GM21447 (cell line): ENCODE data around the gene COG5.

Experiments
- ATAC-seq: cut with Tn5 transposase; IDR thresholded peaks from one replicate; pipeline ENCODE4 v1.9.1; 2021; ENCODE audit not compliant: unreplicated experiment

Gene COG5

GRCh38 chr7:107194052-107194451 is 369.7 kb downstream of the COG5 start:
- ATAC-seq, result no peak

GRCh38 chr7:107190090-107190489 is 373.6 kb downstream of the COG5 start:
- ATAC-seq, result no peak

GRCh38 chr7:107187774-107188173 is 375.9 kb downstream of the COG5 start:
- ATAC-seq, result no peak

GRCh38 chr7:107186240-107186639 is 377.5 kb downstream of the COG5 start:
- no peak for ATAC-seq

- no peak for ATAC-seq
These were observed 378.0 kb downstream of the COG5 start for GRCh38 chr7:107185716-107186115.

- no peak for ATAC-seq
These were observed 382.5 kb downstream of the COG5 start for GRCh38 chr7:107181172-107181571.

- no peak for ATAC-seq
These were observed 383.3 kb downstream of the COG5 start for GRCh38 chr7:107180378-107180777.

- no peak for ATAC-seq
These were observed 384.2 kb downstream of the COG5 start for GRCh38 chr7:107179326-107180164.

GRCh38 chr7:107173691-107174406 is 389.9 kb downstream of the COG5 start:
- ATAC-seq, result peak; percentile 61

GRCh38 chr7:107173191-107173590 is 390.5 kb downstream of the COG5 start:
- no peak for ATAC-seq

- no peak for ATAC-seq
These were observed 391.3 kb downstream of the COG5 start for GRCh38 chr7:107172276-107173032.

GRCh38 chr7:107171496-107171895 is 392.2 kb downstream of the COG5 start:
- ATAC-seq, result no peak

- ATAC-seq, result no peak
These were observed 393.4 kb downstream of the COG5 start for GRCh38 chr7:107170051-107170915.

GRCh38 chr7:107169120-107170050 is 394.3 kb downstream of the COG5 start:
- peak; percentile 25 for ATAC-seq

- peak; percentile 85 for ATAC-seq
These were observed 395.2 kb downstream of the COG5 start, which contains the start of gene HBP1 for GRCh38 chr7:107168233-107169119. Gene HBP1 (plus strand): TSS chr7:107169003. CDS start chr7:107179894, 10,891 bp downstream.

GRCh38 chr7:107167483-107168232 is 396.1 kb downstream of the COG5 start:
- peak; percentile 0 for ATAC-seq

- ATAC-seq, result no peak
These were observed 396.8 kb downstream of the COG5 start for GRCh38 chr7:107166736-107167426.
